WTC11 (cell line): ENCODE results near the gene OLFML2B. TPM values are rescaled to one million over a fixed set of nuclear protein-coding genes. Genes with fewer than 3 reads are reported as not detected.

Experiments
- ATAC-seq: fragments of 200-7000 bp; cut with Tn5 transposase; 2 replicates; pipeline ENCODE4 v1.10.0; 2021; ENCODE audit warnings: mild to moderate bottlenecking, moderate library complexity
- CTCF ChIA-PET: fragments of 300-600 bp; sonication (Branson Sonifier 250); formaldehyde crosslinking; loops from one replicate; lab custom pipeline; 2021; ENCODE audit warnings: antibody characterized with exemption; lab: Charles Lee
- POLR2A ChIA-PET: fragments of 350-600 bp; sonication (Branson Sonifier 250); formaldehyde crosslinking; loops from one replicate; lab custom pipeline; 2021; ENCODE audit warnings: antibody characterized with exemption; lab: Charles Lee
- DNase-seq: peaks from one replicate; pipeline ENCODE4 v3.0.0; 2021; ENCODE audit warnings: low spot score
- H3K27ac Mint-ChIP-seq: 2 replicates; pipeline ENCODE4 v1.8.0; 2021; ENCODE audit warnings: mixed read lengths
- H3K27me3 Mint-ChIP-seq: 2 replicates; pipeline ENCODE4 v1.8.0; 2021; ENCODE audit warnings: low read depth, mild to moderate bottlenecking, moderate library complexity, mixed read lengths
- H3K36me3 Mint-ChIP-seq: 2 replicates; pipeline ENCODE4 v1.8.0; 2021; ENCODE audit warnings: mixed read lengths
- H3K4me1 Mint-ChIP-seq: 2 replicates; pipeline ENCODE4 v1.8.0; 2022; ENCODE audit warnings: mixed read lengths
- H3K4me3 Mint-ChIP-seq: 2 replicates; pipeline ENCODE4 v1.8.0; 2021; ENCODE audit warnings: mild to moderate bottlenecking, moderate library complexity, mixed read lengths
- H3K9me3 Mint-ChIP-seq: 2 replicates; pipeline ENCODE4 v1.8.0; 2021; ENCODE audit warnings: mixed read lengths
- AR ChIP-seq: fragments of 250-450 bp; sonication (Bioruptor Pico); IDR thresholded peaks from 2 replicates; pipeline ENCODE4 v1.9.0; 2021; ENCODE audit warnings: mild to moderate bottlenecking
- ARID4B ChIP-seq: sonication (generic); formaldehyde crosslinking; IDR thresholded peaks from 2 replicates; pipeline ENCODE4 v1.8.0; 2023; ENCODE audit warnings: missing genetic modification reagents, mild to moderate bottlenecking, borderline replicate concordance
- CBFB ChIP-seq: sonication (generic); formaldehyde crosslinking; IDR thresholded peaks from 2 replicates; pipeline ENCODE4 v1.8.1; 2022; ENCODE audit warnings: mild to moderate bottlenecking, low read depth, missing genetic modification reagents
- CDX4 ChIP-seq: fragments of 250-450 bp; sonication (Bioruptor Pico); IDR thresholded peaks from 2 replicates; pipeline ENCODE4 v1.9.0; 2021; ENCODE audit warnings: moderate library complexity, mild to moderate bottlenecking, inconsistent platforms, borderline replicate concordance
- FOXP1 ChIP-seq: sonication (generic); formaldehyde crosslinking; IDR thresholded peaks from 2 replicates; pipeline ENCODE4 v1.8.0; 2022; ENCODE audit warnings: missing genetic modification reagents, mild to moderate bottlenecking, moderate library complexity, borderline replicate concordance
- HMGXB4 ChIP-seq: sonication (generic); formaldehyde crosslinking; IDR thresholded peaks from 2 replicates; pipeline ENCODE4 v1.8.1; 2023; ENCODE audit warnings: mild to moderate bottlenecking, moderate library complexity, missing genetic modification reagents
- MLX ChIP-seq: sonication (generic); formaldehyde crosslinking; IDR thresholded peaks from 2 replicates; pipeline ENCODE4 v1.8.1; 2023; ENCODE audit warnings: mild to moderate bottlenecking, missing genetic modification reagents, moderate library complexity
- MYBL2 ChIP-seq: sonication (generic); formaldehyde crosslinking; IDR thresholded peaks from 2 replicates; pipeline ENCODE4 v1.8.1; 2023; ENCODE audit warnings: mild to moderate bottlenecking, moderate library complexity, missing genetic modification reagents
- RELA ChIP-seq: sonication (generic); formaldehyde crosslinking; IDR thresholded peaks from 2 replicates; pipeline ENCODE4 v1.8.1; 2022; ENCODE audit warnings: missing genetic modification reagents, mild to moderate bottlenecking, borderline replicate concordance
- RORB ChIP-seq: fragments of 250-450 bp; sonication (Bioruptor Pico); IDR thresholded peaks from 2 replicates; pipeline ENCODE4 v1.9.0; 2021; ENCODE audit warnings: mild to moderate bottlenecking
- SMAD3 ChIP-seq: sonication (generic); formaldehyde crosslinking; IDR thresholded peaks from 2 replicates; pipeline ENCODE4 v1.8.0; 2022; ENCODE audit warnings: missing genetic modification reagents, mild to moderate bottlenecking, borderline replicate concordance
- TCF7 ChIP-seq: sonication (generic); formaldehyde crosslinking; IDR thresholded peaks from 2 replicates; pipeline ENCODE4 v1.8.0; 2022; ENCODE audit warnings: mild to moderate bottlenecking, low read depth, missing genetic modification reagents, moderate library complexity
- ZBTB21 ChIP-seq: sonication (generic); formaldehyde crosslinking; IDR thresholded peaks from 2 replicates; pipeline ENCODE4 v1.8.1; 2023; ENCODE audit warnings: mild to moderate bottlenecking, missing genetic modification reagents, borderline replicate concordance
- ZNF396 ChIP-seq: fragments of 250-450 bp; sonication (Bioruptor Pico); IDR thresholded peaks from 2 replicates; pipeline ENCODE4 v1.8.0; 2021; ENCODE audit warnings: mild to moderate bottlenecking, moderate library complexity, borderline replicate concordance
- total RNA-seq: library from RNA; stranded (reverse); gene quantifications from 3 replicates; pipeline ENCODE4 v1.2.3, GENCODE V29; 2021
- TF ChIP-seq, protein P1 (sequence below): sonication (generic); formaldehyde crosslinking; IDR thresholded peaks from 2 replicates; pipeline ENCODE4 v1.8.0; 2022; ENCODE audit warnings: mild to moderate bottlenecking, missing genetic modification reagents
- TF ChIP-seq, protein P2 (sequence below): sonication (generic); formaldehyde crosslinking; IDR thresholded peaks from 2 replicates; pipeline ENCODE4 v1.8.1; 2023; ENCODE audit warnings: mild to moderate bottlenecking, missing genetic modification reagents
- TF ChIP-seq, protein P3 (sequence below): sonication (generic); formaldehyde crosslinking; IDR thresholded peaks from 2 replicates; pipeline ENCODE4 v1.8.1; 2023; ENCODE audit warnings: mild to moderate bottlenecking, missing genetic modification reagents, moderate library complexity

Gene OLFML2B
- total RNA-seq, 1 experiment from 2014 or later, result 4.9 TPM

DNA sequence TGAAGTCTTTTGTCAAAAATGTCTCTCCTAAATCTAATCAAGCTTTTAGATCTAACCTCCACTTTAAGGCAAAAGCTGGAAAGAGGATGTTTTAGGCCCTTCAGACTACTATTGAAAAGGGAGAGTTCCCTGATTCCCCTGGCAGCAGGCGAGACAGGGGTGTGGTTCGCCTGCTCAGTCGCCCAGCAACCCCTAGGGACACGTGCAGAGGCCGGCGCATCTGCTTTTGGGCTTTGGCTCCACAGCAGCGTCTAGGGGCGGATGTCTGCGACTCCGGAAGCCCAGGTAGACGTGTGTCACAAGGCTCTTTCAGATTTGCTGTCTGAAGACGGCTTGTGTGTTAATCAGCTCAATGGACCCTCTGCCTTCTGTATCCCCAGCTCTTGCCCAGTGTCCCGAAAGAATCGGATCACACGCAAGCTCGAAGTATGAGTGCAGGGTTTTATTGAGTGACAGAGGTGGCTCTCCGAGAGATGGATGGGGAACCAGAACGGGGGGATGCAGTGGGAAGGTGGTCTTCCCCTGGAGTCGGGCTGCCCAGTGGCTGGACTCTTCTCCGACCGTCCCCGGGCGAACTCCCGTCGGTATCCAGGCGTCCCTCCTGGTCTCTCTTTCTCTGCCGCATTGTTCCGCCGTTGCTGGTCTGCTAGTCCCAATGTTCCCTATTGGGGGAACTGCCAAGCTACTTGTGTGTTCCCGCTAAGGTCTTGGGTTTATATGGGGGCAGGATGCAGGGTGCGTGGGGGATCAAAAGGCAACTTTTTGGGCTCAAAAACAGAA, 45.5 kb downstream of the OLFML2B start:
- POLR2A ChIA-PET, result no interaction called here
- Mint-ChIP-seq H3K27ac (no peak overlapping the region), H3K27me3 (no peaks in the 10 kb centered on the region), H3K36me3 (peaks cover 2% of the 10 kb centered on the region; the same call in 1 of the 2 replicates), H3K9me3 (peaks cover 9% of the 10 kb centered on the region; the same call in 1 of the 2 replicates), H3K4me1 (no peaks in the 10 kb centered on the region), H3K4me3 (no peak overlapping the region)
- CTCF ChIA-PET, result no interaction called here
- DNase-seq (no peak), ATAC-seq (peak; percentile 52)
- TF ChIP-seq FOXP1 (CRISPR knock-in tag), result no peak
- no peak for TF ChIP-seq AR
- TF ChIP-seq ZBTB21 (CRISPR knock-in tag), result no peak
- no peak for TF ChIP-seq MYBL2 (CRISPR knock-in tag)
- TF ChIP-seq HMGXB4 (CRISPR knock-in tag), result no peak
- TF ChIP-seq, protein P1, sequence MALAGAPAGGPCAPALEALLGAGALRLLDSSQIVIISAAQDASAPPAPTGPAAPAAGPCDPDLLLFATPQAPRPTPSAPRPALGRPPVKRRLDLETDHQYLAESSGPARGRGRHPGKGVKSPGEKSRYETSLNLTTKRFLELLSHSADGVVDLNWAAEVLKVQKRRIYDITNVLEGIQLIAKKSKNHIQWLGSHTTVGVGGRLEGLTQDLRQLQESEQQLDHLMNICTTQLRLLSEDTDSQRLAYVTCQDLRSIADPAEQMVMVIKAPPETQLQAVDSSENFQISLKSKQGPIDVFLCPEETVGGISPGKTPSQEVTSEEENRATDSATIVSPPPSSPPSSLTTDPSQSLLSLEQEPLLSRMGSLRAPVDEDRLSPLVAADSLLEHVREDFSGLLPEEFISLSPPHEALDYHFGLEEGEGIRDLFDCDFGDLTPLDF (CRISPR knock-in tag), result no peak
- TF ChIP-seq, protein P2, sequence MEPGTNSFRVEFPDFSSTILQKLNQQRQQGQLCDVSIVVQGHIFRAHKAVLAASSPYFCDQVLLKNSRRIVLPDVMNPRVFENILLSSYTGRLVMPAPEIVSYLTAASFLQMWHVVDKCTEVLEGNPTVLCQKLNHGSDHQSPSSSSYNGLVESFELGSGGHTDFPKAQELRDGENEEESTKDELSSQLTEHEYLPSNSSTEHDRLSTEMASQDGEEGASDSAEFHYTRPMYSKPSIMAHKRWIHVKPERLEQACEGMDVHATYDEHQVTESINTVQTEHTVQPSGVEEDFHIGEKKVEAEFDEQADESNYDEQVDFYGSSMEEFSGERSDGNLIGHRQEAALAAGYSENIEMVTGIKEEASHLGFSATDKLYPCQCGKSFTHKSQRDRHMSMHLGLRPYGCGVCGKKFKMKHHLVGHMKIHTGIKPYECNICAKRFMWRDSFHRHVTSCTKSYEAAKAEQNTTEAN (CRISPR knock-in tag), result no peak
- no peak for TF ChIP-seq RELA
- TF ChIP-seq CBFB (CRISPR knock-in tag), result no peak
- TF ChIP-seq RORB, result no peak
- TF ChIP-seq CDX4 (CRISPR knock-in tag), result no peak
- TF ChIP-seq MLX (CRISPR knock-in tag), result no peak
- no peak for TF ChIP-seq ARID4B (CRISPR knock-in tag)
- no peak for TF ChIP-seq SMAD3 (CRISPR knock-in tag)
- TF ChIP-seq, protein P3, sequence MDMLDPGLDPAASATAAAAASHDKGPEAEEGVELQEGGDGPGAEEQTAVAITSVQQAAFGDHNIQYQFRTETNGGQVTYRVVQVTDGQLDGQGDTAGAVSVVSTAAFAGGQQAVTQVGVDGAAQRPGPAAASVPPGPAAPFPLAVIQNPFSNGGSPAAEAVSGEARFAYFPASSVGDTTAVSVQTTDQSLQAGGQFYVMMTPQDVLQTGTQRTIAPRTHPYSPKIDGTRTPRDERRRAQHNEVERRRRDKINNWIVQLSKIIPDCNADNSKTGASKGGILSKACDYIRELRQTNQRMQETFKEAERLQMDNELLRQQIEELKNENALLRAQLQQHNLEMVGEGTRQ, result no peak
- no peak for TF ChIP-seq TCF7 (CRISPR knock-in tag)
- no peak for TF ChIP-seq ZNF396 (CRISPR knock-in tag)
